Loucy (cell line): ENCODE data around the gene RPP14.

Experiments used
- H2AFZ ChIP-seq: fragments of 200-600 bp; sonication (generic); 2 replicates; pipeline ENCODE4 v1.6.0; 2016; ENCODE audit warnings: antibody characterized with exemption, mild to moderate bottlenecking, low read length, moderate library complexity
- H3F3A ChIP-seq: fragments of 200-600 bp; 2 replicates; pipeline ENCODE4 v1.6.0; 2016; ENCODE audit warnings: antibody characterized with exemption, low read depth, mild to moderate bottlenecking
- H3K27me3 ChIP-seq: fragments of 200-600 bp; sonication (generic); 2 replicates; pipeline ENCODE4 v1.6.1; 2014; ENCODE audit warnings: low read length, mild to moderate bottlenecking; ENCODE audit not compliant: insufficient read depth, poor library complexity, severe bottlenecking
- H3K36me3 ChIP-seq: fragments of 200-600 bp; sonication (generic); 2 replicates; pipeline ENCODE4 v1.6.1; 2016; ENCODE audit warnings: low read length; ENCODE audit not compliant: insufficient read depth
- H3K4me1 ChIP-seq: fragments of 200-600 bp; sonication (generic); 2 replicates; pipeline ENCODE4 v1.5.1; 2014; ENCODE audit warnings: low read length, mild to moderate bottlenecking; ENCODE audit not compliant: insufficient read depth, poor library complexity, severe bottlenecking
- H3K4me2 ChIP-seq: fragments of 200-600 bp; sonication (generic); 2 replicates; pipeline ENCODE4 v1.6.0; 2014; ENCODE audit warnings: antibody characterized with exemption, low read length, low read depth, mild to moderate bottlenecking; ENCODE audit not compliant: poor library complexity, severe bottlenecking
- H3K4me3 ChIP-seq: fragments of 200-600 bp; sonication (generic); 2 replicates; pipeline ENCODE4 v1.5.1; 2014; ENCODE audit warnings: low read length, mild to moderate bottlenecking, mixed read lengths; ENCODE audit not compliant: poor library complexity, severe bottlenecking
- H3K79me2 ChIP-seq: fragments of 200-600 bp; sonication (generic); 2 replicates; pipeline ENCODE4 v1.6.1; 2014; ENCODE audit warnings: low read length; ENCODE audit not compliant: insufficient read depth
- H3K9ac ChIP-seq: fragments of 200-600 bp; sonication (generic); 2 replicates; pipeline ENCODE4 v1.6.0; 2014; ENCODE audit warnings: mild to moderate bottlenecking, low read depth, low read length, moderate library complexity; ENCODE audit not compliant: poor library complexity, severe bottlenecking
- H3K9me2 ChIP-seq: fragments of 200-600 bp; sonication (generic); replicated peaks from 2 replicates; pipeline ENCODE4 v1.6.1; 2016; ENCODE audit warnings: low read depth, low read length, mixed read lengths
- H3K9me3 ChIP-seq: fragments of 200-600 bp; sonication (generic); 2 replicates; pipeline ENCODE4 v1.6.1; 2014; ENCODE audit warnings: mild to moderate bottlenecking, antibody characterized with exemption, low read length, low read depth; ENCODE audit not compliant: insufficient read depth
- H4K20me1 ChIP-seq: fragments of 200-600 bp; sonication (generic); 2 replicates; pipeline ENCODE4 v1.6.0; 2014; ENCODE audit warnings: antibody characterized with exemption, low read length, mild to moderate bottlenecking; ENCODE audit not compliant: insufficient read depth, poor library complexity, severe bottlenecking
- EZH2phosphoT487 ChIP-seq: fragments of 200-600 bp; IDR thresholded peaks from 2 replicates; pipeline ENCODE4 v1.6.1; 2018; ENCODE audit warnings: antibody characterized with exemption, mild to moderate bottlenecking, moderate library complexity, borderline replicate concordance
- TF ChIP-seq, protein P1 (sequence below): fragments of 200-600 bp; sonication (generic); conservative IDR thresholded peaks from 2 replicates; pipeline ENCODE4 v1.5.1; 2014; ENCODE audit warnings: mild to moderate bottlenecking, antibody characterized with exemption, low read length

RPP14 gene

DNA sequence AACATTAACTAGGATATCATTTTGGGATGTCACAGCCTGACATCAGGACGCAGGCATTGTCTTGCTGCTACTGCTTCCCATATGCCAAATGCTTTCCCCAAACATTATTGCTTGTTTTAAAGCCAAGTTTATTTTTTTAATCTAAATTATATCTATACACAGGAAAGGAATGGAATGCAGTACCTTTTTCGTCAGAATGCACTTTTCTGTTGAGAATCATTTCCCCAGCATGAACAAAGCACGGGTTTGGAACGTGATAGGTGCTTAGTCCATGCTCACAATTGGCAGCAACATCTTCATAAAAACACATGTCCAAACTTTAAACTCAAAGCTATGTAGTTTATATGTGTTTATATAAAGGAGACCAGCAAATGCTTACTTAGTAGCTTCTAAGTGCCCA, 52.8 kb downstream of the RPP14 start:
- Histone ChIP-seq H3K9ac (no peak overlapping the region), H3K27me3 (no peaks in the 10 kb centered on the region), H3K79me2 (peaks cover 87% of the 10 kb centered on the region), H3K4me2 (no peak overlapping the region), H2AFZ (no peak overlapping the region), H4K20me1 (peaks cover 7% of the 10 kb centered on the region), H3K4me3 (no peak overlapping the region), H3K36me3 (no peaks in the 10 kb centered on the region), H3F3A (0 out of 2 replicates have a peak, but pooled peaks cover 5% of the 10 kb centered on the region), H3K4me1 (peaks cover 54% of the 10 kb centered on the region), H3K9me3 (no peaks in the 10 kb centered on the region), H3K9me2 (no peaks in the 10 kb centered on the region)
- TF ChIP-seq, protein P1, sequence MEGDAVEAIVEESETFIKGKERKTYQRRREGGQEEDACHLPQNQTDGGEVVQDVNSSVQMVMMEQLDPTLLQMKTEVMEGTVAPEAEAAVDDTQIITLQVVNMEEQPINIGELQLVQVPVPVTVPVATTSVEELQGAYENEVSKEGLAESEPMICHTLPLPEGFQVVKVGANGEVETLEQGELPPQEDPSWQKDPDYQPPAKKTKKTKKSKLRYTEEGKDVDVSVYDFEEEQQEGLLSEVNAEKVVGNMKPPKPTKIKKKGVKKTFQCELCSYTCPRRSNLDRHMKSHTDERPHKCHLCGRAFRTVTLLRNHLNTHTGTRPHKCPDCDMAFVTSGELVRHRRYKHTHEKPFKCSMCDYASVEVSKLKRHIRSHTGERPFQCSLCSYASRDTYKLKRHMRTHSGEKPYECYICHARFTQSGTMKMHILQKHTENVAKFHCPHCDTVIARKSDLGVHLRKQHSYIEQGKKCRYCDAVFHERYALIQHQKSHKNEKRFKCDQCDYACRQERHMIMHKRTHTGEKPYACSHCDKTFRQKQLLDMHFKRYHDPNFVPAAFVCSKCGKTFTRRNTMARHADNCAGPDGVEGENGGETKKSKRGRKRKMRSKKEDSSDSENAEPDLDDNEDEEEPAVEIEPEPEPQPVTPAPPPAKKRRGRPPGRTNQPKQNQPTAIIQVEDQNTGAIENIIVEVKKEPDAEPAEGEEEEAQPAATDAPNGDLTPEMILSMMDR, result no peak
- TF ChIP-seq EZH2phosphoT487, result no peak

DNA sequence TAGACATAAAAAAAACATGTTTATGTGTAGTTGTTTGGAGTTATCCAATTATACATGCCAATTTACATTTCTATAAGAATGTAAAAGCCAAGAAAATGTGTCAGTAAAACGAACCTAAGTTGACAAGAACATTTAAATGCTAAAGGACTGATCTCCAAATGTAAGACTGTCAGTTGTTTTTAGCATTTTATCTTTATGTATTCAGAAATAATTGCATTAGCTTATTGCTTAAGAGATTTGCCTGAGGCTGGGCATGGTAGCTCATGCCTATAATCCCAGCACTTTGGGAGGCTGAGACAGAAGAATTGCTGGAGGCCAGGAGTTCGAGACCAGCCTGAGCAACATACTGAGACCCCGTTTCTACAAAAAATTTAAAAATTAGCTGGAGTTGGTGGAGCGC, 53.6 kb downstream of the RPP14 start:
- peaks cover 88% of the 10 kb centered on the region for H3K79me2 ChIP-seq

DNA sequence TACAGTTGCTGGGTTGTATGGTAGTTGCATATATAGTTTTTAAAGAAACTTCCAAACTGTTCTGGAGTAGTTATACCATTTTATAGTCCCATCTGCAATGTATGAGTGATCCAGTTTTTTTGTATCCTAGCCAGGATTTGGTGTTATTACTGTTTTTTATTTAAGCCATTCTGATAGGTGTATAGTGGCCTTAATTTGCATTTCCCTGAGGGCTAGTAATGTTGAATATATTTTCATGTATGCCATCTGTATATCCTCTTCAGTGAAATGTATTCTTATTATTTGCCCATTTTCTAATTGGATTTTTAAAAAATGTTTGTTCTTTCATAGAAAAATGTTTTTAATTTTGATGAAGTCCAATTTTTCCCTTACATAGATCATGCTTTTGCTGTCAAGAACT, 55.8 kb downstream of the RPP14 start:
- peaks cover 84% of the 10 kb centered on the region for H3K79me2 ChIP-seq
- H3K4me3 ChIP-seq, result no peak overlapping the region
- H3K4me2 ChIP-seq, result no peak overlapping the region
- TF ChIP-seq EZH2phosphoT487, result no peak
- TF ChIP-seq, protein P1, result no peak
- H3K9ac ChIP-seq, result no peak overlapping the region
- 0 out of 2 replicates have a peak, but pooled peaks cover 5% of the 10 kb centered on the region for H3F3A ChIP-seq
- no peaks in the 10 kb centered on the region for H3K27me3 ChIP-seq
- no peaks in the 10 kb centered on the region for H3K9me3 ChIP-seq
- H3K36me3 ChIP-seq, result no peaks in the 10 kb centered on the region
- H2AFZ ChIP-seq, result no peak overlapping the region
- H4K20me1 ChIP-seq, result peaks cover 14% of the 10 kb centered on the region
- H3K4me1 ChIP-seq, result peaks cover 47% of the 10 kb centered on the region
- H3K9me2 ChIP-seq, result no peaks in the 10 kb centered on the region

More for the DNA sequence above, 53.6 kb downstream of the RPP14 start:
- Histone ChIP-seq H3K9me2 (no peaks in the 10 kb centered on the region), H3K4me2 (no peak overlapping the region), H2AFZ (no peak overlapping the region), H3K27me3 (no peaks in the 10 kb centered on the region), H3K9ac (no peak overlapping the region), H3F3A (0 out of 2 replicates have a peak, but pooled peaks cover 5% of the 10 kb centered on the region), H3K36me3 (no peaks in the 10 kb centered on the region), H3K4me3 (no peak overlapping the region), H3K4me1 (peaks cover 47% of the 10 kb centered on the region), H3K9me3 (no peaks in the 10 kb centered on the region), H4K20me1 (peaks cover 7% of the 10 kb centered on the region)
- TF ChIP-seq EZH2phosphoT487, result no peak
- TF ChIP-seq, protein P1, result no peak
